ENCODE results near the gene SEPTIN3.

- TF ChIP-seq FOXK2 (IDR thresholded peaks at IDR 0.05): no peak
- TF ChIP-seq SP1 (IDR thresholded peaks at IDR 0.05): no peak
- no peak for TF ChIP-seq NFRKB (IDR thresholded peaks at IDR 0.05)
- TF ChIP-seq PKNOX1 (IDR thresholded peaks at IDR 0.05): no peak
- no peak for TF ChIP-seq SUZ12 (IDR thresholded peaks at IDR 0.05)
- no peak for TF ChIP-seq TARDBP (IDR thresholded peaks at IDR 0.05)
- TF ChIP-seq LEF1 (IDR thresholded peaks at IDR 0.05; ENCODE audit: borderline replicate concordance): no peak
- no peak for TF ChIP-seq HDGF (IDR thresholded peaks at IDR 0.05; ENCODE audit: borderline replicate concordance)
- TF ChIP-seq ZNF384 (IDR thresholded peaks at IDR 0.05): no peak
- no peak for TF ChIP-seq FOXA1 (IDR thresholded peaks at IDR 0.05)
- no peak for TF ChIP-seq BHLHE40 (IDR thresholded peaks at IDR 0.05; ENCODE audit: borderline replicate concordance)
- TF ChIP-seq ELF4 (IDR thresholded peaks at IDR 0.05): no peak
- no peak for TF ChIP-seq FOXM1 (IDR thresholded peaks at IDR 0.05; ENCODE audit: borderline replicate concordance)
- TF ChIP-seq ARNT (IDR thresholded peaks at IDR 0.05): no peak
Measured at GRCh38 chr22:41979423-41980250, 10.4 kb downstream of the SEPTIN3 start.
